ENCODE data around the gene AHNAK. TPM values are rescaled to one million over a fixed set of nuclear protein-coding genes. Genes with fewer than 3 reads are reported as not detected.

Gene AHNAK
- total RNA-seq, 2 experiments from 2014 or later = 0.21 to 0.28 TPM

- CTCF ChIA-PET (ENCODE audit: unreplicated experiment) = interaction anchor here (0.7 kb wide), 1 partner anchor 213 kb away, joined by 13 read pairs; no protein-coding TSS in a partner anchor
- Histone ChIP-seq H3K9me2 (ENCODE audit: insufficient read depth, low read length) (no peaks in the 10 kb centered on the region), H3K79me2 (ENCODE audit: insufficient read depth, low read depth, low read length) (no peaks in the 10 kb centered on the region), H3K4me3 (ENCODE audit: low read depth, low read length, poor library complexity, severe bottlenecking) (no peak overlapping the region), H3K36me3 (ENCODE audit: insufficient read depth, low read length) (no peaks in the 10 kb centered on the region), H3K27ac (ENCODE audit: low read depth, low read length, poor library complexity, severe bottlenecking) (no peak overlapping the region), H3K4me2 (ENCODE audit: low read length) (no peak overlapping the region), H4K20me1 (ENCODE audit: insufficient read depth, low read length) (no peaks in the 10 kb centered on the region), H2AFZ (ENCODE audit: low read length) (no peak overlapping the region), H3K9me3 (ENCODE audit: low read length) (no peaks in the 10 kb centered on the region), H3K4me1 (ENCODE audit: insufficient read depth, low read length, poor library complexity, severe bottlenecking) (peaks cover 25% of the 10 kb centered on the region)
- POLR2A ChIA-PET = interaction anchor here (0.5 to 0.6 kb wide), 2 partner anchors 20 to 327 kb away, joined by 3 read pairs; no protein-coding TSS in a partner anchor
- no TSS peak for BruUV-seq (replicated peaks)
- TF ChIP-seq CTCF (conservative IDR thresholded peaks at IDR 0.05; ENCODE audit: low read length) (no peak), EZH2phosphoT487 (IDR thresholded peaks at IDR 0.05; ENCODE audit: borderline replicate concordance, low read depth, low read length) (no peak)
- intact Hi-C loops (cut with micrococcal nuclease; ENCODE audit: unreplicated experiment) = no loop called here
- no peak for DNase-seq (ENCODE audit: low spot score)
Measured at GRCh38 chr11:62544581-62545436, 1.8 kb downstream of the AHNAK start.

GRCh38 chr11:62543680-62544444 lies 2.7 kb downstream of the AHNAK start:
- TF ChIP-seq CTCF (conservative IDR thresholded peaks at IDR 0.05; ENCODE audit: low read length) (no peak), EZH2phosphoT487 (IDR thresholded peaks at IDR 0.05; ENCODE audit: borderline replicate concordance, low read depth, low read length) (no peak)
- Histone ChIP-seq H3K4me3 (ENCODE audit: low read depth, low read length, poor library complexity, severe bottlenecking) (no peak overlapping the region), H4K20me1 (ENCODE audit: insufficient read depth, low read length) (no peaks in the 10 kb centered on the region), H3K79me2 (ENCODE audit: insufficient read depth, low read depth, low read length) (no peaks in the 10 kb centered on the region), H3K9me3 (ENCODE audit: low read length) (no peaks in the 10 kb centered on the region), H3K27ac (ENCODE audit: low read depth, low read length, poor library complexity, severe bottlenecking) (no peak overlapping the region), H2AFZ (ENCODE audit: low read length) (no peak overlapping the region), H3K36me3 (ENCODE audit: insufficient read depth, low read length) (no peaks in the 10 kb centered on the region), H3K9me2 (ENCODE audit: insufficient read depth, low read length) (no peaks in the 10 kb centered on the region), H3K4me2 (ENCODE audit: low read length) (no peak overlapping the region), H3K4me1 (ENCODE audit: insufficient read depth, low read length, poor library complexity, severe bottlenecking) (peaks cover 33% of the 10 kb centered on the region)
- ChIA-PET CTCF (ENCODE audit: unreplicated experiment) (interaction anchor here (1.4 kb wide), 1 partner anchor 79 kb away, joined by 4 read pairs; no protein-coding TSS in a partner anchor), POLR2A (interaction anchor here (0.6 kb wide), 1 partner anchor 20 kb away, joined by 3 read pairs; no protein-coding TSS in a partner anchor)
- no peak for DNase-seq (ENCODE audit: low spot score)
- intact Hi-C loops (cut with micrococcal nuclease; ENCODE audit: unreplicated experiment) = no loop called here
- BruUV-seq (replicated peaks) = no TSS peak

Data from OCI-LY7 (cell line).